Central memory CD8-positive, alpha-beta T cell (primary cell): Measurements from ENCODE around the gene CHIA.

ENCODE experiments used
- ATAC-seq: fragments of 150-1000 bp; cut with Tn5 transposase; replicated peaks from 2 replicates; pipeline ENCODE4 v1.10.0; 2022; ENCODE audit warnings: mild to moderate bottlenecking, moderate FRiP score, moderate number of reproducible peaks; ENCODE audit not compliant: poor library complexity, severe bottlenecking; ENCODE audit errors: extremely low read depth
- DNase-seq, 2 donors: peaks; one replicate each; pipeline ENCODE4 v3.0.0; 2021; ENCODE audit warnings: low spot score in 2 of 2
- H3K27ac Mint-ChIP-seq: one replicate; pipeline ENCODE4 v1.8.0; 2022; ENCODE audit warnings: low read depth, mild to moderate bottlenecking, moderate library complexity, mixed read lengths
- H3K27me3 Mint-ChIP-seq: one replicate; pipeline ENCODE4 v1.8.0; 2022; ENCODE audit warnings: mixed read lengths
- H3K36me3 Mint-ChIP-seq: one replicate; pipeline ENCODE4 v1.8.0; 2022; ENCODE audit warnings: mild to moderate bottlenecking, moderate library complexity, mixed read lengths; ENCODE audit not compliant: insufficient read depth
- H3K4me1 Mint-ChIP-seq: one replicate; pipeline ENCODE4 v1.8.0; 2022; ENCODE audit warnings: mixed read lengths
- H3K4me3 Mint-ChIP-seq: one replicate; pipeline ENCODE4 v1.8.0; 2022; ENCODE audit warnings: mild to moderate bottlenecking, moderate library complexity, mixed read lengths
- H3K9me3 Mint-ChIP-seq: one replicate; pipeline ENCODE4 v1.8.0; 2022; ENCODE audit warnings: mixed read lengths

Gene CHIA

GRCh38 chr1:111271464-111271801 is 19.2 kb upstream of the CHIA start:
- ATAC-seq (no peak), DNase-seq (no peak)
- H3K36me3 Mint-ChIP-seq: no peaks in the 10 kb centered on the region
- H3K4me1 Mint-ChIP-seq: peaks cover 6% of the 10 kb centered on the region
- H3K27ac Mint-ChIP-seq: no peak overlapping the region
- H3K4me3 Mint-ChIP-seq: no peak overlapping the region
- no peaks in the 10 kb centered on the region for H3K9me3 Mint-ChIP-seq
- peaks cover 39% of the 10 kb centered on the region for H3K27me3 Mint-ChIP-seq

GRCh38 chr1:111272081-111272480 is 18.6 kb upstream of the CHIA start:
- Mint-ChIP-seq H3K9me3 (no peaks in the 10 kb centered on the region), H3K27me3 (peaks cover 39% of the 10 kb centered on the region), H3K4me3 (no peak overlapping the region), H3K27ac (no peak overlapping the region), H3K36me3 (no peaks in the 10 kb centered on the region), H3K4me1 (peaks cover 6% of the 10 kb centered on the region)
- ATAC-seq (no peak), DNase-seq (no peak)

- DNase-seq: no peak
- H3K9me3 Mint-ChIP-seq: no peaks in the 10 kb centered on the region
- peaks cover 30% of the 10 kb centered on the region for H3K27me3 Mint-ChIP-seq
- H3K4me1 Mint-ChIP-seq: peaks cover 16% of the 10 kb centered on the region
- H3K36me3 Mint-ChIP-seq: no peaks in the 10 kb centered on the region
- no peak overlapping the region for H3K27ac Mint-ChIP-seq
- ATAC-seq: no peak
- peak overlapping the region; percentile 40 for H3K4me3 Mint-ChIP-seq
These were observed 16.0 kb upstream of the CHIA start for GRCh38 chr1:111274653-111275052.

GRCh38 chr1:111275079-111275478 is 15.6 kb upstream of the CHIA start:
- no peak for DNase-seq
- Mint-ChIP-seq H3K9me3 (no peaks in the 10 kb centered on the region), H3K36me3 (no peaks in the 10 kb centered on the region)

GRCh38 chr1:111275780-111276433 is 14.7 kb upstream of the CHIA start:
- peaks cover 16% of the 10 kb centered on the region for H3K4me1 Mint-ChIP-seq
- no peak overlapping the region for H3K27ac Mint-ChIP-seq
- DNase-seq: no peak
- H3K9me3 Mint-ChIP-seq: no peaks in the 10 kb centered on the region
- peaks cover 20% of the 10 kb centered on the region for H3K27me3 Mint-ChIP-seq
- H3K4me3 Mint-ChIP-seq: no peak overlapping the region
- no peak for ATAC-seq
- no peaks in the 10 kb centered on the region for H3K36me3 Mint-ChIP-seq

More at GRCh38 chr1:111275079-111275478, 15.6 kb upstream of the CHIA start:
- Mint-ChIP-seq H3K27me3 (peaks cover 28% of the 10 kb centered on the region), H3K4me1 (peaks cover 16% of the 10 kb centered on the region), H3K27ac (no peak overlapping the region), H3K4me3 (peak overlapping the region; percentile 40)
- no peak for ATAC-seq

- H3K27me3 Mint-ChIP-seq: no peaks in the 10 kb centered on the region
- H3K4me3 Mint-ChIP-seq: no peak overlapping the region
- ATAC-seq: no peak
- no peaks in the 10 kb centered on the region for H3K9me3 Mint-ChIP-seq
- no peaks in the 10 kb centered on the region for H3K36me3 Mint-ChIP-seq
- no peak for DNase-seq
- peaks cover 16% of the 10 kb centered on the region for H3K4me1 Mint-ChIP-seq
- no peak overlapping the region for H3K27ac Mint-ChIP-seq
These were observed 11.5 kb upstream of the CHIA start for GRCh38 chr1:111279144-111279543.

- Mint-ChIP-seq H3K27me3 (no peaks in the 10 kb centered on the region), H3K27ac (no peak overlapping the region), H3K9me3 (no peaks in the 10 kb centered on the region), H3K36me3 (no peaks in the 10 kb centered on the region), H3K4me1 (peaks cover 10% of the 10 kb centered on the region), H3K4me3 (no peak overlapping the region)
- DNase-seq (no peak), ATAC-seq (no peak)
These were observed 10.4 kb upstream of the CHIA start for GRCh38 chr1:111280267-111280666.

GRCh38 chr1:111281411-111281810 is 9.2 kb upstream of the CHIA start:
- no peak for ATAC-seq
- peaks cover 10% of the 10 kb centered on the region for H3K4me1 Mint-ChIP-seq
- H3K27ac Mint-ChIP-seq: no peak overlapping the region

GRCh38 chr1:111283838-111284237 is 6.8 kb upstream of the CHIA start:
- Mint-ChIP-seq H3K9me3 (no peaks in the 10 kb centered on the region), H3K36me3 (no peaks in the 10 kb centered on the region), H3K27ac (no peak overlapping the region), H3K4me1 (peaks cover 6% of the 10 kb centered on the region), H3K4me3 (no peak overlapping the region), H3K27me3 (no peaks in the 10 kb centered on the region)
- ATAC-seq (no peak), DNase-seq (no peak)

More at GRCh38 chr1:111281411-111281810, 9.2 kb upstream of the CHIA start:
- no peak for DNase-seq
- Mint-ChIP-seq H3K36me3 (no peaks in the 10 kb centered on the region), H3K9me3 (no peaks in the 10 kb centered on the region), H3K4me3 (no peak overlapping the region), H3K27me3 (no peaks in the 10 kb centered on the region)

- Mint-ChIP-seq H3K27ac (no peak overlapping the region), H3K4me3 (no peak overlapping the region), H3K9me3 (no peaks in the 10 kb centered on the region), H3K4me1 (no peaks in the 10 kb centered on the region), H3K27me3 (no peaks in the 10 kb centered on the region), H3K36me3 (no peaks in the 10 kb centered on the region)
- DNase-seq: no peak
- ATAC-seq: no peak
These were observed 4.8 kb upstream of the CHIA start for GRCh38 chr1:111285879-111286278.

- ATAC-seq: no peak
- no peaks in the 10 kb centered on the region for H3K27me3 Mint-ChIP-seq
- no peak for DNase-seq
- H3K9me3 Mint-ChIP-seq: no peaks in the 10 kb centered on the region
- no peaks in the 10 kb centered on the region for H3K36me3 Mint-ChIP-seq
- H3K27ac Mint-ChIP-seq: no peak overlapping the region
- no peaks in the 10 kb centered on the region for H3K4me1 Mint-ChIP-seq
- no peak overlapping the region for H3K4me3 Mint-ChIP-seq
These were observed 3.7 kb upstream of the CHIA start for GRCh38 chr1:111286912-111287311.

GRCh38 chr1:111289371-111289770 is 1.3 kb upstream of the CHIA start:
- Mint-ChIP-seq H3K27me3 (no peaks in the 10 kb centered on the region), H3K4me1 (peaks cover under 1% of the 10 kb centered on the region), H3K4me3 (no peak overlapping the region), H3K9me3 (no peaks in the 10 kb centered on the region), H3K27ac (no peak overlapping the region), H3K36me3 (no peaks in the 10 kb centered on the region)
- DNase-seq (no peak), ATAC-seq (no peak)

GRCh38 chr1:111290104-111290503 is 547 bp upstream of the CHIA start:
- Mint-ChIP-seq H3K36me3 (no peaks in the 10 kb centered on the region), H3K9me3 (no peaks in the 10 kb centered on the region), H3K27ac (no peak overlapping the region), H3K27me3 (no peaks in the 10 kb centered on the region), H3K4me3 (no peak overlapping the region), H3K4me1 (peaks cover 6% of the 10 kb centered on the region)
- DNase-seq (no peak), ATAC-seq (no peak)
